ENCODE results near the gene HFE.
"Not testable (repeated sequence)": the region's sequence is repeated elsewhere in the genome, so short reads cannot be mapped to it uniquely, and the experiment has no call there.

HFE gene

DNA sequence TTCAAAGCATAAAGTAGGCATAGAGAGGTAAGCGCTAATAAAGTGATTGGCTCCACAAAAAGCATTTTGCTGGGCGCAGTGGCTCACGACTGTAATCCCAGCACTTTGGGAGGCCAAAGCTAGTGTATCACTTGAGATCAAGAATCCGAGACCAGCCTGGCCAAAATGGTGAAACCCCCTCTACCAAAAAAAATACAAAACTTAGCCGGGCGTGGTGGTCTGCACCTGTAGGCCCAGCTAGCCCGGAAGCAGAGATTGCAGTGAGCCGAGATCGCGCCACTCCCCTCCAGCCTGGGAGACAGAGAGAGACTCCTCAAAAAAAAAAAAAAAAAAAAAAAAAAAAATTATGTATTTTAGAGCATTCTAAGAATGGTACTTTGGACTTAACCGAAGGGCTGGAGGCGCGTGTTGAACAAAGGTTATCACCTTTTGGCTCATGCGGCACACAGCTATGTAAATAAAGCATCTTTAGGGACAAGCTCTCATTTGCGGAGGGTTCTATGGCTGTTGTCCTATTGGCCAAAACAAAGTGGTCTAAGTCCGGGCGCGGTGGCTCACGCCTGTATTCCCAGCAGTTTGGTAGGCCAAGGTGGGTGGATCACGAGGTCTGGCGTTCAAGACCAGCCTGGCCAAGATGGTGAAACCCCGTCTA lies 17.4 kb downstream of the HFE start:
- no peak for DNase-seq
- in situ Hi-C loops (cut with MboI; ENCODE audit: low pct_unique_long_range_greater_than_20kb, low sequenced_read_pairs) = no loop called here

- in situ Hi-C loops (cut with MboI; ENCODE audit: low pct_unique_long_range_greater_than_20kb, low sequenced_read_pairs) = no loop called here
- no peak for DNase-seq
These were observed 18.0 kb downstream of the HFE start for GRCh38 chr6:26105109-26105730.

DNA sequence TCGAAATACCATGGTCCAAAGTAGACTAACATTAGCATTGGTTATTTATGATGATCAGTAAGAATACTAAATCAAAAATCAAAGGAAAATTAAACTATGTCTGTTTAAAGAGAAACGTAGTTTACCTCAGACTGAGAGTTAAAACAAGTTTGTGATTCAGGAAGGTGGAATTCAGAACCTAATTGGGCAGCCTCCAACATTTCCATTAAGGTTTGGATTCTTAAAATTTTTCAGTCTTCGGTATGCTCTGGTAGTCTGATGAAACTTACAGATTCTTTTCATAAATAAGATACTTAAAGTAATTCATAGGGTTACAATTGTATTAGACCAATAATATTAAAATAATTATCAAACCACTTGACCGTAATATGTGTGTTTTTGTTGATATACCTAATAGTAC lies 18.6 kb downstream of the HFE start:
- no peak for DNase-seq
- in situ Hi-C loops (cut with MboI; ENCODE audit: low pct_unique_long_range_greater_than_20kb, low sequenced_read_pairs) = no loop called here

DNA sequence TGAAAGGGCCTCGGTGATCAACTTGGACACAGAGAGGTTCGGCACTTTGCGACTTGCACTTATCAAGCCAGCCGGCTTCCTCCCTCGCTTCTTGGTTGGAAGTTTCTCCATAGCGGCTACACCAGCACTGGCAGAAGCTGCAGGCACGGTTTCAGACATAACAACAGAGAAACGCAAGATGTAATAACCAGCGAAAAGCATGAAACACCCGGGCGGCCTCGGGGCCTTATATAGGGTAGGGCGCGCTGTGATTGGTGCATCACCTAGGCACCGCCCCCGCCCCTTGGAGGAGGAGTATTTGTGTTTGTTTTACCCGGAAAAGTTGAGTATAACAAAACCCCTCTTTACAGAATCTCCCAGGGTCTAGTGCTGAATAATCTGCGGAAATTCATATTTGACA lies 20.7 kb downstream of the HFE start:
- in situ Hi-C loops (cut with MboI; ENCODE audit: low pct_unique_long_range_greater_than_20kb, low sequenced_read_pairs) = no loop called here
- no peak for DNase-seq

GRCh38 chr6:26109772-26110171 lies 22.5 kb downstream of the HFE start:
- in situ Hi-C loops (cut with MboI; ENCODE audit: low pct_unique_long_range_greater_than_20kb, low sequenced_read_pairs) = no loop called here
- DNase-seq = no peak

DNA sequence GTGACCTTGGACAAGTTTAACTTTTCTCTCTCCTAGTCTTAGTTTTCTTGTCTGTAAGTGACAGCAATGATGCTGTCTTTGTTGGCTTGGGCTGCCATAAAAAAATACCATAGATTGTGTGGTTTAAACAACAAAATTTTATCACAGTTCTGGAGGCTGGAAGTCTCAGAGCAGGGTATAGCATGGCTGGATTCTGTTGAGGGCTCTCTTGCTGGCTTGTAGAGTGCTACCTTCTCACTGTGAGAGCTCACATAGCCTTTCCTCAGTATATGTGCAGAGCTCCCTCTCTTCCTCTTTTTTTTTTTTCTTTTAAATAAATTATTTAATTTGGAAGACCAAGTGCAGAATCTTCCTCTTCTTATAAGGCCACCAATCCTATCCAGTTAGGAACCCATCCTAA lies 26.3 kb downstream of the HFE start:
- no peak for DNase-seq
- in situ Hi-C loops (cut with MboI; ENCODE audit: low pct_unique_long_range_greater_than_20kb, low sequenced_read_pairs) = no loop called here

DNA sequence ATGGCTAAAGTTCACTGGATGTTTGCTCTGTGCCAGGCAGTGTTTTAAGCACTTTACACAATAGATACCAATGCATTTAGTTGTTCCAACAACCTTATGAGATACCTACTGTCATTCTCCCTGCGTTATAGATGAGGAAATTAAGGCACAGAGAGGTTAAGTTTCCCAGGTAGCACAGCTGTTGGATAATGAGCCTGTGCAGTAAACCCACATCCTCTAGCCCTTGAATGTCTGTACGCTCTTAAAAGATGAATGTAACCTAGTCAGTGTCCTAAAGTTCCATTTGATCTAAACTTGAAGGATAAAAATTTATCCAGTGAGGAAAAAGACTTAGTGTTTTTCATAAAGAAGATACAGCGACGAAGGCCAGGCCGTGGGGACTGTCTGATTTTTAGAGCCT lies 28.0 kb downstream of the HFE start:
- DNase-seq = no peak
- in situ Hi-C loops (cut with MboI; ENCODE audit: low pct_unique_long_range_greater_than_20kb, low sequenced_read_pairs) = no loop called here

GRCh38 chr6:26116267-26116666 lies 29.0 kb downstream of the HFE start:
- DNase-seq = no peak
- in situ Hi-C loops (cut with MboI; ENCODE audit: low pct_unique_long_range_greater_than_20kb, low sequenced_read_pairs) = no loop called here

DNA sequence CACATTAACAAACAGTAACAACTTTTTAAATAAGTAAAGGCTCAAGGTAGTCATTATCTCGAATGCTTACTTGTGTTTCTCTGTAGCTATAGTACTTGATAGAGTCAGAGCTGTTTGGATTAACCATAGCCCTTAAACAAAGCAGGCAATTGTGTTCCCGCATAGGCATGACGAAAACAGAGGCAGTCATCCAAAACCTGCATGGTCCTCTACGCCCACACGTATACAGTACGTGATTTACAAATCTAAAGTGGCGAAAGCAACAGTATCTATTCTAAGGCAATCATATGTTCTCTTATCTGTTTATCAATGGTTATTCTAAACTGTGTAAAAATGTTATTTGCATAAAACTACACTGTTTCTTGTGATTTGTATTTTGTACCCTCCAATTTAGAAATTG lies 31.8 kb downstream of the HFE start:
- DNase-seq = no peak
- in situ Hi-C loops (cut with MboI; ENCODE audit: low pct_unique_long_range_greater_than_20kb, low sequenced_read_pairs) = no loop called here

DNA sequence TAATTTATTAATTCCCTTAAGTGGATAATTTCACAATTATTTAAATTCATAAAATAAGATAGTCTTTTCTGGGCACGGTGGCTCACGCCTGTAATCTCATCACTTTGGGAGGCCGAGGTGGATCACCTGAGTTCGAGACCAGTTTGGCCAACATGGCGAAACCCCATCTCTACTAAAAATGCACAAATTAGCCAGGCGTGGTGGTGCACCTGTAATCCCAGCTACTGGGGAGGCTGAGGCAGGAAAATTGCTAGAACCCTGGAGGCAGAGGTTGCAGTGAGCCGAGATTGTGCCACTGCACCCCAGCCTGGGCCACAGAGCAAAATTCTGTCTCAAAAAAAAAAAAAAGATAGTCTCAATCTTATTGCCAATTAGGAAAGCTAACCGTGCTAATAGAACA lies 32.9 kb downstream of the HFE start:
- DNase-seq; in situ Hi-C loops (cut with MboI; ENCODE audit: low pct_unique_long_range_greater_than_20kb, low sequenced_read_pairs): not testable (repeated sequence)

DNA sequence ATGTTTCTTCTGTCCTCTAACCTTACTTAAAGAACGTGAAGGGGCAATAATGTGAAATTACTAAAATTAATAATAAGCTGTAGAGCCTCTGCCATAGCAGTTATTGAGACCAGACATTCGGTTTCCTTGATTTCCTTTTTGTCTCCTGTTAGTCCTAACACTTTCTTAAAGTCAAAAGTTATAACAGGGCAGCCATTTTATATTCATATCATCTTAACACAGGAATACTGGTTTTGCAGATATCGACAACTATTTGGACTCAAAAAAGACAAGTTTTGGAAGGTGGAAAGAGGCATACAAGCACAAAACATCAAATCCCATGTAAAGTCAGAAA lies 33.5 kb downstream of the HFE start:
- DNase-seq = no peak
- in situ Hi-C loops (cut with MboI; ENCODE audit: low pct_unique_long_range_greater_than_20kb, low sequenced_read_pairs) = no loop called here

GRCh38 chr6:26121141-26122004 lies 34.1 kb downstream of the HFE start:
- no peak for DNase-seq
- in situ Hi-C loops (cut with MboI; ENCODE audit: low pct_unique_long_range_greater_than_20kb, low sequenced_read_pairs) = no loop called here

- in situ Hi-C loops (cut with MboI; ENCODE audit: low pct_unique_long_range_greater_than_20kb, low sequenced_read_pairs) = no loop called here
- no peak for DNase-seq
These were observed 34.8 kb downstream of the HFE start for GRCh38 chr6:26122005-26122388.

- in situ Hi-C loops (cut with MboI; ENCODE audit: low pct_unique_long_range_greater_than_20kb, low sequenced_read_pairs) = no loop called here
- DNase-seq = no peak
These were observed 35.2 kb downstream of the HFE start for GRCh38 chr6:26122402-26122792.

DNA sequence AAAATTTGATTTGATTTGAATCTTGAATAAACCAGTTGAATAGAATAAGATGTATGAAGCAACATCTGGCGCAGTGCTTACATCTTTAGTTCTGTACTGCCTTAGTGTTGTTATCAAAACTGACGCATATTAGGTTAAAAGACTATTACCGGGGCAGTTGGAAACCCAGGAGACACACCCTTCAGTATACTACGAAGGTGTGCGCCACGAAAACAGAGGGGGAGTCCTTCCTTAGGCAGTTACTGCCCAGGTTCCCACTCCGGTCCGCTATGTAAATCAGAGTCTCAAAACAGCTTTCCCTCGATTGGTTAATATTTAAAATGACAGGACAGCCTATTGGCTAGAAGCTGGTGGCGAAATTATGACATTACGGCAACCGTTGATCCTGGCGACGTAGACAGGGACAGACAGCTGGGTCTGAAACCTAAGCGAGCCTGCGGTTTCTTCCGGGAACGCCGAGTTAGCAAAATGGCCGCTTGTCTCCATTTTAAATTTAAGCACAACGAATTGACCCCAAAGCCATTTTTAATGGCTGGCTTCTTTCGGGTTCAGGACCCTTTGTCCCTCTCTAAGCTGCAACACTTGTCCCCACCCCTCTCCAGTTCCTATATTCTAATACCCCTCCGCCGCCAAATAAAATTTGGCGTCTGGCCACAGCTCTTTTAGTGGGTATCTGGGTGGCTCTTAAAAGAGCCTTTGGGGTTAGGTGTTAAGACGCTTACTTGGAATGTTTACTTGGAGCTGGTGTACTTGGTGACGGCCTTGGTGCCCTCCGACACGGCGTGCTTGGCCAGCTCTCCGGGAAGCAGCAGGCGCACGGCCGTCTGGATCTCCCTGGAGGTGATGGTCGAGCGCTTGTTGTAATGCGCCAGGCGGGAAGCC lies 35.8 kb downstream of the HFE start:
- peak; percentile 98 for DNase-seq
- in situ Hi-C loops (cut with MboI; ENCODE audit: low pct_unique_long_range_greater_than_20kb, low sequenced_read_pairs) = no loop called here

DNA sequence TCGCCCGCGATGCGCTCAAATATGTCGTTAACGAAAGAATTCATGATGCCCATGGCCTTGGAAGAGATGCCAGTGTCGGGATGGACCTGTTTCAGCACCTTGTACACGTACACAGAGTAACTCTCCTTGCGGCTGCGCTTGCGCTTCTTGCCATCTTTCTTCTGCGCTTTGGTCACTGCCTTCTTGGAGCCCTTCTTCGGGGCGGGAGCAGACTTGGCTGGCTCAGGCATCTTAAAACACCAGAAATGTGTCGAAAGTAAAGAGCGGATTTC lies 36.4 kb downstream of the HFE start:
- in situ Hi-C loops (cut with MboI; ENCODE audit: low pct_unique_long_range_greater_than_20kb, low sequenced_read_pairs) = no loop called here
- DNase-seq = no peak

GRCh38 chr6:26123947-26124780 lies 36.9 kb downstream of the HFE start:
- DNase-seq = peak; percentile 99
- in situ Hi-C loops (cut with MboI; ENCODE audit: low pct_unique_long_range_greater_than_20kb, low sequenced_read_pairs) = no loop called here

DNA sequence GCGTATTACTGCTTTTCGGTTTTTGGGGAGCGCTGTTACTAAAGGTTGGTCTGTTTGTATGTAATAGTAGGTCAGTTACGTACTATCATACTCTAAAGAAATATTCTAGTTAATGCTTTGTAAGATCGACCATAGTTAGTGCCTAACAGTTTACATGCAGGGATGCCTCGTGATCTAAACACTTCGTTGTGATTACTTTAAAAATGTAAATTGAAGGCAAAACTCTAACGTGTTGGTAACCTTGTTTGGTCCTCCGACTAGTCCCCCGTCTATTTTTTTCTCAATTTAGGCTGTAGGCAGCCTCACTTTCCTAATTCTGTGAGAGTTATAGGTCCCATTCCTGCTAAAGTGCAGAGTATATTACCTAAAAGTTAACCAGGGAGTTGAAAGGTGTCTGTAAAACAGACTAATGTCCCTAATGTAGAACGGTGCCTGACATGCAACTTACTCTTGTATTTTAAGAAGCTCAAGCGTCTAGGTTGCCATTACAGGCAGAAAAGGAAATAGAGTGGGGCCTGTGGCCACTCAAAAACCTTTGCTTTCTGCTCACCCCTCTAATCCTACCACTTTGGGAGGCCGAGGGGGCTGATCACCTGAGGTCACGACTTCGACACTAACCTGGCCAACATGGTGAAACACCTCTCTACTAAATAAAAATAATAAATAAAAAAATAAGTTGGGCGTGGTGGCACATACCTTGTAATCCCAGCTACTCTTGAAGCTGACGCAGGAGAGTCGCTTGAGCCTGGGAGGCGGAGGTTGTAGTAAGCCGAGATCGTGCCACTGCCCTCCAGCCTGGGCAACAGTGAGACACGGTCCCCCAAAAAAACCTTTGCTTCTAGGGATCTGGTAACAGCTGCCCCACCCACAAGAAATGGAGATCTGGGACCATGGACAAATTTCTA lies 37.8 kb downstream of the HFE start:
- DNase-seq = peak; percentile 74
- in situ Hi-C loops (cut with MboI; ENCODE audit: low pct_unique_long_range_greater_than_20kb, low sequenced_read_pairs) = no loop called here
